GM23338 (cell line): ENCODE results near the gene ROBO1. TPM values are rescaled to one million over a fixed set of nuclear protein-coding genes. Genes with fewer than 3 reads are reported as not detected.

Experiments used
- ATAC-seq: fragments of 200-7000 bp; cut with Tn5 transposase; 3 replicates; pipeline ENCODE4 v1.9.1; 2020
- DNase-seq: peaks from one replicate; pipeline ENCODE4 v3.0.0-alpha.2; 2015; ENCODE audit warnings: low spot score
- H2AFZ ChIP-seq: fragments of 200-600 bp; sonication (generic); 2 replicates; pipeline ENCODE4 v1.8.0; 2016; ENCODE audit warnings: antibody characterized with exemption, mild to moderate bottlenecking, moderate library complexity
- H3F3A ChIP-seq: fragments of 200-600 bp; sonication (generic); replicated peaks from 2 replicates; pipeline ENCODE4 v1.8.0; 2017; ENCODE audit warnings: antibody characterized with exemption, mixed run types, low read depth
- H3K27ac ChIP-seq: fragments of 200-600 bp; sonication (generic); 2 replicates; pipeline ENCODE4 v1.6.1; 2016; ENCODE audit warnings: low read depth
- H3K27me3 ChIP-seq: fragments of 200-600 bp; sonication (generic); 2 replicates; pipeline ENCODE4 v1.8.0; 2016; ENCODE audit warnings: mild to moderate bottlenecking, mixed run types, moderate library complexity; ENCODE audit not compliant: insufficient read depth
- H3K36me3 ChIP-seq: fragments of 200-600 bp; sonication (generic); 2 replicates; pipeline ENCODE4 v1.8.0; 2016; ENCODE audit warnings: mild to moderate bottlenecking; ENCODE audit not compliant: insufficient read depth
- H3K4me1 ChIP-seq: fragments of 200-600 bp; sonication (generic); 2 replicates; pipeline ENCODE4 v1.8.0; 2016; ENCODE audit warnings: mild to moderate bottlenecking, moderate library complexity; ENCODE audit not compliant: insufficient read depth
- H3K4me2 ChIP-seq: fragments of 200-600 bp; sonication (generic); 2 replicates; pipeline ENCODE4 v1.7.1; 2017; ENCODE audit warnings: mixed run types
- H3K4me3 ChIP-seq: fragments of 200-600 bp; sonication (generic); 2 replicates; pipeline ENCODE4 v1.6.1; 2016; ENCODE audit warnings: mixed run types
- H3K79me2 ChIP-seq: fragments of 200-600 bp; sonication (generic); replicated peaks from 2 replicates; pipeline ENCODE4 v1.8.0; 2017; ENCODE audit warnings: mild to moderate bottlenecking; ENCODE audit not compliant: insufficient read depth
- H3K9me2 ChIP-seq: fragments of 200-600 bp; sonication (generic); 2 replicates; pipeline ENCODE4 v1.8.0; 2017; ENCODE audit not compliant: insufficient read depth
- H4K20me1 ChIP-seq: fragments of 200-600 bp; sonication (generic); replicated peaks from 2 replicates; pipeline ENCODE4 v1.8.0; 2017; ENCODE audit warnings: mild to moderate bottlenecking; ENCODE audit not compliant: insufficient read depth
- H3K27ac Mint-ChIP-seq: 2 replicates; pipeline ENCODE4 v1.8.0; 2020; ENCODE audit warnings: inconsistent platforms, mild to moderate bottlenecking, moderate library complexity, mixed read lengths
- H3K27me3 Mint-ChIP-seq: 3 replicates; pipeline ENCODE4 v1.8.0; 2022; ENCODE audit warnings: low read depth, mild to moderate bottlenecking, moderate library complexity, mixed read lengths, inconsistent platforms; ENCODE audit not compliant: insufficient read depth, poor library complexity
- H3K36me3 Mint-ChIP-seq: 3 replicates; pipeline ENCODE4 v1.8.0; 2021; ENCODE audit warnings: low read depth, mild to moderate bottlenecking, inconsistent platforms, moderate library complexity, mixed read lengths
- H3K4me1 Mint-ChIP-seq: 3 replicates; pipeline ENCODE4 v1.8.0; 2020; ENCODE audit warnings: mild to moderate bottlenecking, inconsistent platforms, mixed read lengths
- H3K4me3 Mint-ChIP-seq: 3 replicates; pipeline ENCODE4 v1.8.0; 2021; ENCODE audit warnings: moderate library complexity, mild to moderate bottlenecking, inconsistent platforms, mixed read lengths
- H3K9me3 Mint-ChIP-seq: 3 replicates; pipeline ENCODE4 v1.8.0; 2020; ENCODE audit warnings: moderate library complexity, mild to moderate bottlenecking, inconsistent platforms, mixed read lengths
- CREB1 ChIP-seq: fragments of 250-450 bp; sonication (Bioruptor Pico); IDR thresholded peaks from 2 replicates; pipeline ENCODE4 v1.5.0; 2020; ENCODE audit warnings: low read depth, mild to moderate bottlenecking, moderate library complexity
- EZH2 ChIP-seq: fragments of 200-600 bp; sonication (generic); IDR thresholded peaks from one replicate; pipeline ENCODE4 v1.8.0; 2017; ENCODE audit warnings: antibody characterized with exemption, mild to moderate bottlenecking, low read depth; ENCODE audit not compliant: unreplicated experiment
- EZH2phosphoT487 ChIP-seq: fragments of 200-600 bp; sonication (generic); IDR thresholded peaks from one replicate; pipeline ENCODE4 v1.8.1; 2018; ENCODE audit warnings: antibody characterized with exemption; ENCODE audit not compliant: unreplicated experiment
- JUNB ChIP-seq: IDR thresholded peaks from one replicate; pipeline ENCODE4 v1.6.1; 2016; ENCODE audit warnings: antibody characterized with exemption; ENCODE audit not compliant: unreplicated experiment
- NANOG ChIP-seq: IDR thresholded peaks from 2 replicates; pipeline ENCODE4 v1.6.1; 2016; ENCODE audit warnings: antibody characterized with exemption, borderline replicate concordance
- POLR2AphosphoS5 ChIP-seq: IDR thresholded peaks from 2 replicates; pipeline ENCODE4 v1.6.1; 2016; ENCODE audit warnings: antibody characterized with exemption, low read depth
- STAT1 ChIP-seq: IDR thresholded peaks from one replicate; pipeline ENCODE4 v1.6.1; 2016; ENCODE audit warnings: antibody characterized with exemption; ENCODE audit not compliant: unreplicated experiment
- ZNF114 ChIP-seq: fragments of 250-450 bp; sonication (Bioruptor Pico); IDR thresholded peaks from 2 replicates; pipeline ENCODE4 v1.5.0; 2020; ENCODE audit warnings: mild to moderate bottlenecking, moderate library complexity
- ZNF331 ChIP-seq: fragments of 250-450 bp; sonication (Bioruptor Pico); IDR thresholded peaks from 2 replicates; pipeline ENCODE4 v1.5.0; 2020; ENCODE audit warnings: low read depth, mild to moderate bottlenecking, moderate library complexity
- polyA plus RNA-seq: library from polyadenylated mRNA; unstranded; fragments of >200 nt; fragmentation: Nextera tagmentation; extraction: Ambion mirVana; gene quantifications from 2 replicates; pipeline ENCODE4 v1.2.1, GENCODE V29; 2016
- total RNA-seq: library from RNA; depleted of rRNA; stranded (reverse); fragments of >200 nt; shearing (Covaris generic); gene quantifications from 2 replicates; pipeline ENCODE4 v1.2.3, GENCODE V29; 2014
- TF ChIP-seq, protein P1 (sequence below): IDR thresholded peaks from one replicate; pipeline ENCODE4 v1.6.1; 2018; ENCODE audit warnings: antibody characterized with exemption; ENCODE audit not compliant: unreplicated experiment
- TF ChIP-seq, protein P2 (sequence below): IDR thresholded peaks from 2 replicates; pipeline ENCODE4 v1.6.1; 2016; ENCODE audit warnings: antibody characterized with exemption

Gene ROBO1
- total and polyA plus RNA-seq, 2 experiments from 2014 or later = 19.2 to 78.3 TPM

GRCh38 chr3:78878011-78878410 is 889.8 kb downstream of the ROBO1 start (continued):
- TF ChIP-seq, protein P1, sequence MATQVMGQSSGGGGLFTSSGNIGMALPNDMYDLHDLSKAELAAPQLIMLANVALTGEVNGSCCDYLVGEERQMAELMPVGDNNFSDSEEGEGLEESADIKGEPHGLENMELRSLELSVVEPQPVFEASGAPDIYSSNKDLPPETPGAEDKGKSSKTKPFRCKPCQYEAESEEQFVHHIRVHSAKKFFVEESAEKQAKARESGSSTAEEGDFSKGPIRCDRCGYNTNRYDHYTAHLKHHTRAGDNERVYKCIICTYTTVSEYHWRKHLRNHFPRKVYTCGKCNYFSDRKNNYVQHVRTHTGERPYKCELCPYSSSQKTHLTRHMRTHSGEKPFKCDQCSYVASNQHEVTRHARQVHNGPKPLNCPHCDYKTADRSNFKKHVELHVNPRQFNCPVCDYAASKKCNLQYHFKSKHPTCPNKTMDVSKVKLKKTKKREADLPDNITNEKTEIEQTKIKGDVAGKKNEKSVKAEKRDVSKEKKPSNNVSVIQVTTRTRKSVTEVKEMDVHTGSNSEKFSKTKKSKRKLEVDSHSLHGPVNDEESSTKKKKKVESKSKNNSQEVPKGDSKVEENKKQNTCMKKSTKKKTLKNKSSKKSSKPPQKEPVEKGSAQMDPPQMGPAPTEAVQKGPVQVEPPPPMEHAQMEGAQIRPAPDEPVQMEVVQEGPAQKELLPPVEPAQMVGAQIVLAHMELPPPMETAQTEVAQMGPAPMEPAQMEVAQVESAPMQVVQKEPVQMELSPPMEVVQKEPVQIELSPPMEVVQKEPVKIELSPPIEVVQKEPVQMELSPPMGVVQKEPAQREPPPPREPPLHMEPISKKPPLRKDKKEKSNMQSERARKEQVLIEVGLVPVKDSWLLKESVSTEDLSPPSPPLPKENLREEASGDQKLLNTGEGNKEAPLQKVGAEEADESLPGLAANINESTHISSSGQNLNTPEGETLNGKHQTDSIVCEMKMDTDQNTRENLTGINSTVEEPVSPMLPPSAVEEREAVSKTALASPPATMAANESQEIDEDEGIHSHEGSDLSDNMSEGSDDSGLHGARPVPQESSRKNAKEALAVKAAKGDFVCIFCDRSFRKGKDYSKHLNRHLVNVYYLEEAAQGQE = no peak
- no peak for TF ChIP-seq EZH2

DNA sequence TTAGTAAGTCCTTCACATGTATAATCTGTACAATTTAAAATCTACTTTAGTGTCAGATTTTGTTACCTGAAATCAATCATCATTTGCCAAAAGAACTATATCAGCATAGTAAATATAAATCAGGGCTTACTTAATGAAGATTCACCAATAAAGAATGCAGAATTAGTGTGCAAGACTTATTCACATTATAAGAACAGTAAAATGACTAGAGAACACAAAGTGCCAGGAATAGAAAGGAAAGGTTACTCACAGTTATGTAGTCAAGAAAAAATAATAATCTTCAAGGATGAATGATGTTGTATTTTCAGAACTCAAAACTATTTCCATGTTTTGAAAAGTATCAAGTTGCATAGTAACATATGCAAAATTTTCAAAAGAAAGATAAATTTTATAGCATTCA is 891.9 kb downstream of the ROBO1 start:
- no peaks in the 10 kb centered on the region for H3K9me2 ChIP-seq
- H3K36me3 Mint-ChIP-seq = no peaks in the 10 kb centered on the region
- no peaks in the 10 kb centered on the region for H3K36me3 ChIP-seq
- no peaks in the 10 kb centered on the region for H3K27me3 ChIP-seq
- H3K4me2 ChIP-seq = no peak overlapping the region
- H3K27ac ChIP-seq = no peak overlapping the region
- H3F3A ChIP-seq = no peaks in the 10 kb centered on the region
- peaks cover 67% of the 10 kb centered on the region for H3K4me1 ChIP-seq
- H3K4me1 Mint-ChIP-seq = peaks cover 58% of the 10 kb centered on the region
- H3K4me3 Mint-ChIP-seq = no peak overlapping the region
- H3K79me2 ChIP-seq = peaks cover 36% of the 10 kb centered on the region; the same call in 1 of the 2 replicates
- DNase-seq (no peak), ATAC-seq (no peak)
- H3K4me3 ChIP-seq = no peak overlapping the region
- peaks cover 4% of the 10 kb centered on the region for H3K27me3 Mint-ChIP-seq
- H3K9me3 Mint-ChIP-seq = no peaks in the 10 kb centered on the region
- H4K20me1 ChIP-seq = 0 out of 2 replicates have a peak, but pooled peaks cover 4% of the 10 kb centered on the region
- H3K27ac Mint-ChIP-seq = peak overlapping the region; percentile 10
- no peak overlapping the region for H2AFZ ChIP-seq
- TF ChIP-seq, protein P1 = no peak
- TF ChIP-seq STAT1 (no peak), JUNB (no peak), ZNF114 (CRISPR knock-in tag) (no peak), EZH2 (no peak), NANOG (no peak), CREB1 (no peak), POLR2AphosphoS5 (no peak), EZH2phosphoT487 (no peak), ZNF331 (CRISPR knock-in tag) (no peak)
- TF ChIP-seq, protein P2, sequence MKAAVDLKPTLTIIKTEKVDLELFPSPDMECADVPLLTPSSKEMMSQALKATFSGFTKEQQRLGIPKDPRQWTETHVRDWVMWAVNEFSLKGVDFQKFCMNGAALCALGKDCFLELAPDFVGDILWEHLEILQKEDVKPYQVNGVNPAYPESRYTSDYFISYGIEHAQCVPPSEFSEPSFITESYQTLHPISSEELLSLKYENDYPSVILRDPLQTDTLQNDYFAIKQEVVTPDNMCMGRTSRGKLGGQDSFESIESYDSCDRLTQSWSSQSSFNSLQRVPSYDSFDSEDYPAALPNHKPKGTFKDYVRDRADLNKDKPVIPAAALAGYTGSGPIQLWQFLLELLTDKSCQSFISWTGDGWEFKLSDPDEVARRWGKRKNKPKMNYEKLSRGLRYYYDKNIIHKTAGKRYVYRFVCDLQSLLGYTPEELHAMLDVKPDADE = no peak
